Measurements from ENCODE around the gene MAN2B2.

The MAN2B2 gene

DNA sequence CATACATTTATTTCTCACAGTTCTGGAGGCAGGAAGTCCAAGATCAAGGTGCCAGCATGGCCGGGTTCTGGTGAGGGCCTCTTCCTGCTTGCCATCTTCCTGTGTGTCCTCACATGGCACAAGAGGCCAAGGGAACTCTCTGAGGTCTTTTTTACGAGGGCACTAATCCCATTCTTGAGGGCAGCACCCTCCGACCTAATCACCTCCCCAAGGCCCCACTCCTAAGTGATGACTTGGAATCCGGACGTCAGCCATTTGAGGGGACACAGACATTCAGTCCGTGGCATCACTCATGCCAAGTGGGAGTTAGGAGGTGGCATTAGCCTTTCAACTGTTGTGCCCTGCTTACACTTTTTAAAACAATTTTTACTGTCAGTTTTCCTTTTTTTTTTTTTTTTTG is 27.3 kb downstream of the MAN2B2 start:
- Histone ChIP-seq H3F3A (ENCODE audit: insufficient read depth, low read length) (no peaks in the 10 kb centered on the region), H3K79me2 (ENCODE audit: low read length) (no peaks in the 10 kb centered on the region), H3K9me3 (replicated peaks; ENCODE audit: insufficient read depth, low read length) (no peaks in the 10 kb centered on the region), H3K4me1 (ENCODE audit: low read length) (no peaks in the 10 kb centered on the region), H2AFZ (ENCODE audit: low read length) (no peak overlapping the region), H3K27me3 (replicated peaks; ENCODE audit: insufficient read depth, low read length) (no peaks in the 10 kb centered on the region), H3K27ac (ENCODE audit: low read length) (no peak overlapping the region), H3K9ac (ENCODE audit: low read length) (no peak overlapping the region), H3K36me3 (replicated peaks; ENCODE audit: insufficient read depth, low read length) (no peaks in the 10 kb centered on the region), H3K4me2 (ENCODE audit: low read depth, low read length) (no peak overlapping the region), H3K4me3 (ENCODE audit: low read length) (no peak overlapping the region), H4K20me1 (ENCODE audit: insufficient read depth, low read length) (no peaks in the 10 kb centered on the region), H3K9me2 (replicated peaks; ENCODE audit: insufficient read depth, low read length) (no peaks in the 10 kb centered on the region)
- TF ChIP-seq EZH2phosphoT487 (IDR thresholded peaks at IDR 0.05; ENCODE audit: low read length) = no peak
- TF ChIP-seq, protein P1, sequence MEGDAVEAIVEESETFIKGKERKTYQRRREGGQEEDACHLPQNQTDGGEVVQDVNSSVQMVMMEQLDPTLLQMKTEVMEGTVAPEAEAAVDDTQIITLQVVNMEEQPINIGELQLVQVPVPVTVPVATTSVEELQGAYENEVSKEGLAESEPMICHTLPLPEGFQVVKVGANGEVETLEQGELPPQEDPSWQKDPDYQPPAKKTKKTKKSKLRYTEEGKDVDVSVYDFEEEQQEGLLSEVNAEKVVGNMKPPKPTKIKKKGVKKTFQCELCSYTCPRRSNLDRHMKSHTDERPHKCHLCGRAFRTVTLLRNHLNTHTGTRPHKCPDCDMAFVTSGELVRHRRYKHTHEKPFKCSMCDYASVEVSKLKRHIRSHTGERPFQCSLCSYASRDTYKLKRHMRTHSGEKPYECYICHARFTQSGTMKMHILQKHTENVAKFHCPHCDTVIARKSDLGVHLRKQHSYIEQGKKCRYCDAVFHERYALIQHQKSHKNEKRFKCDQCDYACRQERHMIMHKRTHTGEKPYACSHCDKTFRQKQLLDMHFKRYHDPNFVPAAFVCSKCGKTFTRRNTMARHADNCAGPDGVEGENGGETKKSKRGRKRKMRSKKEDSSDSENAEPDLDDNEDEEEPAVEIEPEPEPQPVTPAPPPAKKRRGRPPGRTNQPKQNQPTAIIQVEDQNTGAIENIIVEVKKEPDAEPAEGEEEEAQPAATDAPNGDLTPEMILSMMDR (IDR thresholded peaks at IDR 0.05; ENCODE audit: low read length) = no peak
- no peak for DNase-seq

DNA sequence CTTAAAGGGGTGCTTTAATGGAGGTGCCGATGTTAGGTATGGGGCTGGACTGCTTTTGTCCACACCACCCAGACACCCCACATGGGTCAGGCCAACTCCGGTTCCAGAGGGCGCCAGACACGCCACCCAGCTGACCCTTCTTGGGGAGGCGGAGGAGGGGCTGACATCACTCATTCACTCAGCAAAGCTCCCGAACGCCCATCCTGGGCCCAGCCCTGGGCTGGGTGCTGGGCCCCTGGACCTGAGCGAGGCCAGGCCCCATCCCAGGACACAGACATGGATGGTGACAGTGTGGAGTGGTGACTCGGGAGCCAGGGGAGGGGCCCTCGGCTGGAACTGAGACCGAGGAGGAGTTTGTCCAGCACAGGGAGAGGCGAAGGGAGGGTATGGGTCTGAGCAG is 28.1 kb downstream of the MAN2B2 start:
- Histone ChIP-seq H3K79me2 (ENCODE audit: low read length) (no peaks in the 10 kb centered on the region), H3K27ac (ENCODE audit: low read length) (no peak overlapping the region), H3K27me3 (replicated peaks; ENCODE audit: insufficient read depth, low read length) (no peaks in the 10 kb centered on the region), H3K9me2 (replicated peaks; ENCODE audit: insufficient read depth, low read length) (no peaks in the 10 kb centered on the region), H3K36me3 (replicated peaks; ENCODE audit: insufficient read depth, low read length) (no peaks in the 10 kb centered on the region), H3K9ac (ENCODE audit: low read length) (no peak overlapping the region), H3K4me1 (ENCODE audit: low read length) (no peaks in the 10 kb centered on the region), H4K20me1 (ENCODE audit: insufficient read depth, low read length) (no peaks in the 10 kb centered on the region), H3K4me3 (ENCODE audit: low read length) (no peak overlapping the region), H3K4me2 (ENCODE audit: low read depth, low read length) (no peak overlapping the region), H2AFZ (ENCODE audit: low read length) (no peak overlapping the region), H3F3A (ENCODE audit: insufficient read depth, low read length) (no peaks in the 10 kb centered on the region), H3K9me3 (replicated peaks; ENCODE audit: insufficient read depth, low read length) (no peaks in the 10 kb centered on the region)
- TF ChIP-seq, protein P1 (IDR thresholded peaks at IDR 0.05; ENCODE audit: low read length) = no peak
- DNase-seq = no peak

DNA sequence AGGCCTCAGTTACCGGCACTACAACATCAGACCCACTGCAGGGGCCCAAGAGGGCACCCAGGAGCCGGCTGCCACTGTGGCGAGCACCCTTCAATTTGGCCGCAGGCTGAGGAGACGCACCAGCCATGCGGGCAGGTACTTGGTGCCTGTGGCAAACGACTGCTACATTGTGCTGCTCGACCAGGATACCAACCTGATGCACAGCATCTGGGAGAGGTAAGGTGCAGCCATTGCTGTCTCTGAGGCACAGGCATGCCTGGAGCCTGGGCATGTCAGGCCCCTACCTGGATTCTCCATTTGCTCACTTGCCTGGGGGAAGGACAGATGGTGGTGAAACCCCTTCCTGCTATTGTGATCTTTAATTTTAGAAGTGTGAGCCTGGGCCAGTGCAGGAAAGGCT is 30.1 kb downstream of the MAN2B2 start:
- Histone ChIP-seq H3K9me2 (replicated peaks; ENCODE audit: insufficient read depth, low read length) (no peaks in the 10 kb centered on the region), H3K4me1 (ENCODE audit: low read length) (no peaks in the 10 kb centered on the region), H2AFZ (ENCODE audit: low read length) (no peak overlapping the region), H3K36me3 (replicated peaks; ENCODE audit: insufficient read depth, low read length) (no peaks in the 10 kb centered on the region), H3K79me2 (ENCODE audit: low read length) (no peaks in the 10 kb centered on the region), H3K4me2 (ENCODE audit: low read depth, low read length) (no peak overlapping the region), H4K20me1 (ENCODE audit: insufficient read depth, low read length) (no peaks in the 10 kb centered on the region), H3K9me3 (replicated peaks; ENCODE audit: insufficient read depth, low read length) (no peaks in the 10 kb centered on the region), H3K9ac (ENCODE audit: low read length) (no peak overlapping the region), H3K27ac (ENCODE audit: low read length) (no peak overlapping the region), H3K27me3 (replicated peaks; ENCODE audit: insufficient read depth, low read length) (no peaks in the 10 kb centered on the region), H3K4me3 (ENCODE audit: low read length) (no peak overlapping the region), H3F3A (ENCODE audit: insufficient read depth, low read length) (no peaks in the 10 kb centered on the region)
- TF ChIP-seq EZH2phosphoT487 (IDR thresholded peaks at IDR 0.05; ENCODE audit: low read length) = no peak
- TF ChIP-seq EZH2 (optimal IDR thresholded peaks at IDR 0.05; ENCODE audit: low read depth, low read length) = no peak
- TF ChIP-seq, protein P1 (IDR thresholded peaks at IDR 0.05; ENCODE audit: low read length) = no peak
- DNase-seq = no peak

DNA sequence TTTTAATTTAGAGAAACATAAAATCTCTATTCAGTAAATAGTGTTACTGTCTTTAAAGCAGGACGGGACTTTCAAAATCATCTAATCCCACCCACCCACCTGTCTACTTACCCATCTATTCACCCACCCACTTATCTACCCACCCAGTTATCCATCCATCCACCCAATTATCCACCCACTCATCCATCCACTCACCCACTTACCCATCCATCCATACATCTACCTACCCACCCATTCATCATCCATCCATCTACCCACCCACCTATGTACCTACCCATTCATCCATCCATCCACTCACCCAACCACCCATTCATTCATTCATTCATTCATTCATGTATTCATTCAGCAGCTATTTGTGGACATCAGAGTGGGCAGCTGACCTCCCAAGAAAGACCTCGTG is 30.6 kb downstream of the MAN2B2 start:
- TF ChIP-seq, protein P1 (IDR thresholded peaks at IDR 0.05; ENCODE audit: low read length) = no peak
- TF ChIP-seq EZH2phosphoT487 (IDR thresholded peaks at IDR 0.05; ENCODE audit: low read length) (no peak), EZH2 (optimal IDR thresholded peaks at IDR 0.05; ENCODE audit: low read depth, low read length) (no peak)

More for the DNA sequence above, 30.6 kb downstream of the MAN2B2 start:
- Histone ChIP-seq H3K9ac (ENCODE audit: low read length) (no peak overlapping the region), H3F3A (ENCODE audit: insufficient read depth, low read length) (no peaks in the 10 kb centered on the region), H3K4me3 (ENCODE audit: low read length) (no peak overlapping the region), H3K79me2 (ENCODE audit: low read length) (no peaks in the 10 kb centered on the region), H3K27ac (ENCODE audit: low read length) (no peak overlapping the region), H3K27me3 (replicated peaks; ENCODE audit: insufficient read depth, low read length) (no peaks in the 10 kb centered on the region), H3K9me2 (replicated peaks; ENCODE audit: insufficient read depth, low read length) (no peaks in the 10 kb centered on the region), H4K20me1 (ENCODE audit: insufficient read depth, low read length) (no peaks in the 10 kb centered on the region), H2AFZ (ENCODE audit: low read length) (no peak overlapping the region), H3K4me2 (ENCODE audit: low read depth, low read length) (no peak overlapping the region), H3K9me3 (replicated peaks; ENCODE audit: insufficient read depth, low read length) (no peaks in the 10 kb centered on the region), H3K36me3 (replicated peaks; ENCODE audit: insufficient read depth, low read length) (no peaks in the 10 kb centered on the region), H3K4me1 (ENCODE audit: low read length) (no peaks in the 10 kb centered on the region)
- no peak for DNase-seq

Measured in MM.1S (cell line).